Islet of Langerhans (tissue), 1 donor: ENCODE measurements around the gene GALNT2.

Source experiments
- FAIRE-seq: peaks from one replicate; lab custom pipeline; 2011; peaks lifted over from hg19 to GRCh38; lab: Jason Lieb, UNC

The GALNT2 gene

GRCh38 chr1:230130172-230130944 is 63.3 kb downstream of the GALNT2 start:
- FAIRE-seq, result no peak

DNA sequence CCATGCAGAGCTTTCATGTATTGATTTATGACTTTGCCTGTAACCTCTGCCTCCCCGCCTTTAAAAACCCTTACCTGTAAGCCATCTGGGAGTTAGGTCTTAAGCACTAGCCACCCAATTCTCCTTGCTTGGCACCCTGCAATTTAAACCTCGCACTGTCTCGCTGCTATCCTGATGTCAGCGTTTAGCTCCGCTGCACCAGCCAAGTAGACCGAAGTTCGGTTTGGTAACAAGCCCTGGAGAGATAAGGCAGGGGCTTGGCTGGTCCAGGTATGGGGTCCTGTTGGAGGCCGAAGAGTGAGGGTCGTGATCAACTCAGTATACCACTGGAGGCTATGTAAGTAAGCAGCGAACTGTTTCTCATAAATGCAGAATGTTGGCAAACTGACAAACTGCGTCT is 64.4 kb downstream of the GALNT2 start:
- FAIRE-seq, result no peak

DNA sequence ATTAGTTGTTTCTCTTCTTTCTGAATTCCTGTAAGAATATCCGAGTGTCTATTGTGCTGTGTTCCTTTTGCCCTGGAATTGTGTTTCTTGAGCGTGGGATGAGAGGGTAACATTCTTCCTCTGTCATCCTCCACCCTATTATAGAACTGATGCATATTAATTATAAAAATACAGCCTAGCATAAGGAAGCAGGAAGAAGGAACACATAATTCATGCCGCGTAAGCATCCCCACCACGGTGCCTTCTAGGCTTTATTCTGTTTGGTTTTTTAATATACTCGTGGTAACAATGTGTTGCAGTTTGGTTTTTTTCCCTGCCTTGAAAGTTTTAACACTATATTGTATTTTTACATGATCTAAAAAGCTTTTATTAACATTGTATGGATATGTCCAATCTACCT is 65.7 kb downstream of the GALNT2 start:
- FAIRE-seq, result no peak

- FAIRE-seq, result no peak
Observed at GRCh38 chr1:230135726-230136125, 68.7 kb downstream of the GALNT2 start.

- FAIRE-seq, result no peak
Observed at GRCh38 chr1:230136453-230137336, 69.7 kb downstream of the GALNT2 start.

DNA sequence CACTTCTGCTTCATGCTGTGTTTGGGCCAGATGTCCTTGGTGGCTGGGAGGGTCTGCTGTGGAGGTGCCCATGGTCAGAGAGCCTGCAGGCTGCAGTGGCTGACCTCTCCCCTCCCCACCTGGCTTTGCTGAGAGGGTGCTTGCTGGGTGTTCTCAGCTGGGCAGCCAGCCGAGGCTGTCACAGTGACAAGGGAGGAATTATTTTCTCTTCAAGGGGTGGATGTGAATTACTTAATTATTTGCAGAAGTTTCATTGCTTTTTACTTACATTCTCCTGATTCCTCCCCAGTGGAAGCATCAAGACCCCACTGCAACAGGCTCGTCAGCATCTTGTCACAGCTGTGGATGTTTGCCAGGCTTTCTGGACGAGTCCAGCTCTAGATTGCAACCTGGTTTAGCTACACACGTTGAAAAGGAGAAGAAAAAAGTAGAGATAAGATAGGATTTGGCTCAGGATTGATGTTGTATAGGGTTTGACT is 70.3 kb downstream of the GALNT2 start:
- no peak for FAIRE-seq

DNA sequence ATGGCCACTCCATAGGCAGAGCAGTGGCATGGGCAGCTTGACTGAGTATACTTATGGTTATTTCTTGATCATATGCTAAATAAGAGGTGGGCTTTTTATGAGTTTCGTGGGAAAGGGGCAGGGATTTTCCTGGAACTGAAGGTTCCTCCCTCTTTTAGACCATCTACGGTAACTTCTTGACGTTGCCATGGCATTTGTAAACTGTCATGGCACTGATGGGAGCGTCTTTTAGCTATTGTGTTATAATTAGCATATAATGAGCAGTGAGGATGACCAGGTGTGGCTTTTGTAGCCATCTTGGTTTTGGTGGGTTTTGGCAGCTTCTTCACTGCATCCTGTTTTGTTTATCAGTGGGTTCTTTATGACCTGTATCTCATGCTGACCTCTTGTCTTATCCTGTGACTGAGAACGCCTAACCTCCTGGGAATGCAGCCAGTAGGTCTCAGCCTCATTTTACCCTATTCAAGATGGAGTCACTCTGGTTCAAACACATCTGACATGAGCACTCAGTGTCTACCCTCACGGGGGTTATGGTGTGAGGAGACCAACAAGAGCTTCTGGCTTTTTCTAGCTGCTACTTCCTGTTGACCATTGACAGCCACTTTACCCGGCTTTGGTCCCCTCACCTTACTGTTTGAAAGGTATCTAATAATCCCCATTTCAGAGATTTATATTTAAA is 71.7 kb downstream of the GALNT2 start:
- FAIRE-seq, result no peak

GRCh38 chr1:230139315-230139714 is 72.3 kb downstream of the GALNT2 start:
- no peak for FAIRE-seq

GRCh38 chr1:230139741-230140140 is 72.7 kb downstream of the GALNT2 start:
- no peak for FAIRE-seq

DNA sequence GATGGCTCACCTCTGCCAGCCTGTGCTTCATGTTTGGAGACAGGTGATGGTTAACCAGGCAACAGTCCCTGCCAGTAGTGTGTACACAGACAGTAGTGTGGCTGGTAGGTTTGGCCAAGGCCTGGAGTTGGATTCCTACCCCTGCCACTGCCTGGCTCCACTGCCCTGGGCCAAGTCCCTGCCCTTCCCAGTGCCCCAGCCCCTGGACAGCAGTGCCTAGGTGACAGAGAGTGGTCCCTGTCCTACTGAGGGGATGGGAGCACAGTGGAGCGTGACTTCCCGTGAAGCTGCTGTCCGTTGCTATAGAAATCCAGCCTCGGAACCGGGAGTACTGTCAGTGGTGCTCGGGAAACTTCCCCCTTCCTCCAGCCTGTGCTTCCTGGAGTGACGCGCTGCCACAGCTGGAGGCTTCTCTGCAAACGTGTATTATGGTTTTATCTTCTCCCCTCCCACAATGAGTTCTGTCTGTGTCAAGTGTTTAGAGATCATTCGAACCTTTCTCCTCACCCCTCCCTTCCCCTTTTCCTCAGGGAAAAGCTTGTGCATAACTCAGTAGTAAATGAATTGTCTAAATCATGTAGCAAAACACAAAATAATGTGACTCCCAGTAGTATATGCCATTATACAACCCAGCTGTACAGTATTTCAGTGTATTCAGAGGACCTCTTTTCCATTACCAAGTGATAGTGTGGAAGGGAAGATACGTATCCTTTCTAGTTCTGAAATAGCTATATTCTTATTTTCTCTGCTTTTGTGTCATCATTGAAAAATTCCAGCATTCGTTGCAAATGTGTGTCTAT is 73.4 kb downstream of the GALNT2 start:
- no peak for FAIRE-seq

DNA sequence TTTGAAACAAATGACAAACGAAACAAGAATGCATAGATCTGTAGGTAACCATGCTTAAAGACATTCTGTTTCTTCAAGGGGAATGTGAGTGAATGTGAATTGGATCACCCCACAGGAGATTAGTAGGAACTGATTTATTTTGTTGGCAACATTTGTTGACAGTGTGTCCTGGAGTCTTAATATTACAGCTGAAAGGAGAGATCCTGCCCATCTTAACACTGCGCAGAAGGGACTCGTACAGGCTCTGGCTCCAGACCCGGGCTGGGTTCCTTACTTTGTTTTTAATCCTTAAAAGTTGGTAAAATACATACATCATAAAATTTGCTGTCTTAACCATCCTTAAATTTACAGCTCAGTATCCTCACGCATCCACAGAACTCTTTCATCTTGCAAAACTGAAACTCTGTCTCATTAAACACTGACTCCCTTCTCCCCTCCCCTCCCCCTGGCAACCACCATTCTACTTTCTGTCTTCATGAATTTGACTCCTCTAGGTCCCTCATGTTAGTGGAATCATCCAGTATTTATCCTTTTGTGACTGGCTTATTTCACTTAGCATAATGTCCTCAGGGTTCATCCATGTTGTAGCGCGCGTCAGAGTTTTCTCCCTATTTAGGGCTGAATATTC is 74.1 kb downstream of the GALNT2 start:
- FAIRE-seq, result no peak

DNA sequence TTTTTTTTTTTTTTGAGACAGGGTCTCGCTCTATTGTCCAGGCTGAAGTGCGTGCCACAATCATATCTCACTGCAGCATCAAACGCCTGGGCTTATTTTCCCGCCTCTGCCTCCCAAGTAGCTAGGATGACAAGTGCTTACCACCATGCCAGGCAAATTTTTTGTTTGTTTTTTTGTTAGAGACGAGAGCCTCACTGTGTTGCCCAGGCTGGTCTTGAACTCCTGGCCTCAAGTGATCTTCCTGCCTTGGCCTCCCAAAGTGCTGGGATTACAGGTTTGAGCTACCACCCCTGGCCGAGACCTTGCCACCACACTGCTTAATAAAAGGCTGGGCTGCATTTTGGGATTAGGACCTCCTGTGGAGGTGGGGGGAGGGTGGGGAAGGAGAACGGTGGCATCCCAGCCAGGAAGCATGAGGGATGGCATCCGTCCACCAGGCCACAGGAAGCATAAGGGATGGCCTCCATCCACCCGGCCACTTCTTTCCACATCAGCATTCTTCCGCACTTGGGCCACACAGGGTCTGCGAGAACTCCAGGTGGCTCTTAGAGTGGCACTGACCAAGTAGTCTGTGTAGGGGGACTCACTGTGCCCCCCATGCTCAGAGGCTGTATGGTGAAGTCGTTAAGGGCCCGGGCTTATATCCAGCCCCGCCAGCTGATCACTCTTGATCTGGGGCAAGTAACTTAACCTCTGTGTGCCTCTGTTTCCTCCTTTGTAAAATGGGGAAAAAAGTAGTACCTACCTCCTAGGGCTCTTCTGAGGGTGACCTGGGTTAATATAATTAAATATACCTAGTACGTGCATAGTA is 75.0 kb downstream of the GALNT2 start:
- no peak for FAIRE-seq

DNA sequence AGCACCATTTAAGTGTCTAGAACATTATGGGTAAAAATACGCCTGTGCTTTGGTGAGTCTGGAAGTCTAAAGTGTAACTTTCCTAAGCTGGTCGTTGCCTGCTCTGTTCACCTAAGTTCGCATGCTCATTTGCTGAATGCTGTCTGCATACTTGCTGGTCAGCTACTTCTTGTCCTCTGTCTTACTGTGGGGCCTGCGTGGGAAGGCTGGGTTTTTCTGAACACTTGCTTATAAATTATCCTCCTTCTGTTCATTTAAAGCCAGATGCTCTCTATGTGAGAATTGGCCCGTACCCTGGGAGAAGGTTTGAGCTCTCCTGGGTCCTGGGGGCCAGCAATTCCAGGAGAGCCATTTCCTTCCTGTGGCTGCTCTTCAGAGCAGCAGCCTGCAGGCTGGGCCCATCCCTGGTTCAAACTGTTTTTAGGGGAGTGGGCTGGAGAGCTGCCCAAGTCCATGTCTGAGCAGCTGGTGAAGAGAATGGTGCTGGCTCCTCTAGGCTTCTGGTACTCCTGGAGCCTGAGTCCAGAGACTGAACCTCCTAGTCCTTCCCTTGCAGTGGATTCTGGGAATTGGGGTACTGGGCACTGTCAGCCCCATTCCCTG is 75.7 kb downstream of the GALNT2 start:
- no peak for FAIRE-seq

DNA sequence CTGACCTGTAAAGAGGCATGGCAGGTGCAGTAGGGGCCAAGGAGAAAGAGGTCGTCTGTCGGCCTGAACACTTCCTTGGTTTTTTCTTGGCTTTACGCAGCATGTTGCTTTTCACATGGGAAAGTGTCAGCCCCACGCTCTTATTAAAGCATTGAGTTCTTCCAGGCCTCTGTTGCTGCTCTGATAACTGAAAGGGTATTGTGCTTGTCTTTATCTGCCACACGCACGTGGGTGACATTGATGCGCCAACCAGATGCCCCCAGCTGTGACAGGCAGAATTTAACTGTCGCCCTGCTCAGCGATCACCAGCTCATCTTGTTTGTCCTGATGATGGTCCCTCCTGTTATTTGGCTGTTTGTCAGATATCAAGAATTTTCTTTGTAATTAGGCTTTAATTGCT is 76.5 kb downstream of the GALNT2 start:
- FAIRE-seq, result no peak

GRCh38 chr1:230144010-230144614 is 77.1 kb downstream of the GALNT2 start:
- FAIRE-seq, result no peak

- FAIRE-seq, result no peak
Observed at GRCh38 chr1:230144758-230145504, 77.9 kb downstream of the GALNT2 start.

DNA sequence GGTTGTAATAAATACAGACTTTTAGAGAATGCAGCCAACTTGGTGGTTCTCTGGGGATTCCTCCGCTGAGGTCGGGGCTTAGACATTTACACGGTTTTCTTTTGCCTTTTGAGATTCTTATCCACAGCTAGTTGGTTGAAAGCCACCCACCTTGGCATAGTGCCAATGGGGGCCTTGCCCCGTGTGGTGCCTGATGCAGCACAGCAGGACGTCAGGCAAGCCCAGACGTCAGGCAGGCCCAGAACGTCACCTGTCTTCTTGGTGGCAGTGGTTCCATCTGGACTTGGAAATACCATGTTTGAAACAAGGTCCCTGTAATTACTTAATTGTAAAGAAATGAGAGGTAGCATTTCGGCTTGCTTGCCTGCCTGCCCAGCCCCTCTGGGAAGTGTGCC is 78.5 kb downstream of the GALNT2 start:
- no peak for FAIRE-seq

DNA sequence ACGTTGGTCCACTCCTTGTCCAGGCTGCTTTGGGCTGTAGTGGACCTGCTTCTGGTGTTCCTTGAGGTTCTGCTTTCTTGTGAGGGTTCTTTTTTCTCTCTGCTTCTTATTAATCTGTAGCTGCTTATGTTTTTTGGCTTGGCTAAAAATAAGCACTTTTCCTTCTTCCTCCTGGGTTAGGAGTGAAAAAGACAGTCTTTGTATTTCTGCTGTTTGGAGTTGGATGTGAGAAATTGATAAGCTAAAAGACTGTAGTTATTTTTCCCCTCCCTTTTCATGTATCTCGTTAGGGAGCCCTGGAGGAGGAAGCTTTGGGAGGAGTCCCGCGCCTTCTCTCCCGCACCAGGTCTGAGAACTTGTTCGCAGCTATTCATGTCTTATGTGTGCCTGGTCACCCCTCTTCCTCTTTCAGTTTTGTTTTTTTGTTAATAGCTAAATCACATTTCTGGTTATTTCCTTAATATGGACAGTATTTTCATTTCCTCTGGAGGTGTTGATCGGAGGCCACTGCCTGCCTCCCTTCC is 79.0 kb downstream of the GALNT2 start:
- no peak for FAIRE-seq

GRCh38 chr1:230146709-230147108 is 79.7 kb downstream of the GALNT2 start:
- FAIRE-seq, result no peak
